Left lung (tissue), 10 donors: Measurements from ENCODE around the gene NUCB2. TPM values are rescaled to one million over a fixed set of nuclear protein-coding genes. Genes with fewer than 3 reads are reported as not detected.

Source experiments
- ATAC-seq: fragments of 200-7000 bp; cut with Tn5 transposase; one replicate; pipeline ENCODE4 v1.9.1; 2020; ENCODE audit warnings: moderate library complexity
- DNase-seq, 4 donors: peaks; one replicate each; pipeline ENCODE4 v3.0.0-alpha.2; 2013 to 2020
- H3K27ac ChIP-seq, 2 donors: fragments of 200-600 bp; sonication (generic) in 1 of 2; one replicate each; pipeline versions ENCODE4 v1.5.0 to v1.8.0; 2020 to 2021
- H3K27me3 ChIP-seq, 2 donors: fragments of 200-600 bp; sonication (generic) in 1 of 2; one replicate each; pipeline versions ENCODE4 v1.5.0 to v1.8.0; 2020 to 2021
- H3K36me3 ChIP-seq, 2 donors: fragments of 200-600 bp; sonication (generic) in 1 of 2; one replicate each; pipeline versions ENCODE4 v1.5.0 to v1.8.0; 2020 to 2021
- H3K4me1 ChIP-seq, 2 donors: fragments of 200-600 bp; one replicate each; pipeline ENCODE4 v1.8.0; 2021
- H3K4me3 ChIP-seq, 2 donors: fragments of 200-600 bp; sonication (generic) in 1 of 2; one replicate each; pipeline versions ENCODE4 v1.5.0 to v1.8.0; 2020 to 2021; ENCODE audit warnings: mild to moderate bottlenecking in 1 of 2
- H3K9me3 ChIP-seq, 2 donors: fragments of 200-600 bp; sonication (generic) in 1 of 2; one replicate each; pipeline versions ENCODE4 v1.5.0 to v1.8.0; 2020 to 2021
- intact Hi-C, 2 donors: fragments of 100-400 bp; cut with DNase I; formaldehyde crosslinking; loops; one replicate each; pipeline versions ENCODE4 v1.11.2 to v1.14.2; 2022
- polyA plus RNA-seq, 6 donors: library from polyadenylated mRNA; unstranded; fragments of 120-200 nt; gene quantifications; one replicate each; pipeline ENCODE4 v1.2.1, GENCODE V29; 2013; ENCODE audit not compliant: insufficient read length in 6 of 6
- total RNA-seq, 2 donors: library from RNA; stranded (reverse); fragmentation: NEBNext Ultra II Directional; extraction: Animal tissue kit (Norgen Biotek cat#: 25700); gene quantifications; one replicate each; pipeline ENCODE4 v1.2.1, GENCODE V29; 2021
- TF ChIP-seq, protein P1 (sequence below), 2 donors: fragments of 200-600 bp; sonication (generic) in 1 of 2; IDR thresholded peaks; one replicate each; pipeline versions ENCODE4 v1.5.0 to v1.8.0; 2021; ENCODE audit warnings: antibody characterized with exemption in 2 of 2
- donor health status: DM: no; HTN: yes; CAD: no.
- donor health status: DM: no; HTN: no; CAD: no.

NUCB2 gene
- total and polyA plus RNA-seq, 8 donors, result 77.3 to 132 (median 93.4) TPM

DNA sequence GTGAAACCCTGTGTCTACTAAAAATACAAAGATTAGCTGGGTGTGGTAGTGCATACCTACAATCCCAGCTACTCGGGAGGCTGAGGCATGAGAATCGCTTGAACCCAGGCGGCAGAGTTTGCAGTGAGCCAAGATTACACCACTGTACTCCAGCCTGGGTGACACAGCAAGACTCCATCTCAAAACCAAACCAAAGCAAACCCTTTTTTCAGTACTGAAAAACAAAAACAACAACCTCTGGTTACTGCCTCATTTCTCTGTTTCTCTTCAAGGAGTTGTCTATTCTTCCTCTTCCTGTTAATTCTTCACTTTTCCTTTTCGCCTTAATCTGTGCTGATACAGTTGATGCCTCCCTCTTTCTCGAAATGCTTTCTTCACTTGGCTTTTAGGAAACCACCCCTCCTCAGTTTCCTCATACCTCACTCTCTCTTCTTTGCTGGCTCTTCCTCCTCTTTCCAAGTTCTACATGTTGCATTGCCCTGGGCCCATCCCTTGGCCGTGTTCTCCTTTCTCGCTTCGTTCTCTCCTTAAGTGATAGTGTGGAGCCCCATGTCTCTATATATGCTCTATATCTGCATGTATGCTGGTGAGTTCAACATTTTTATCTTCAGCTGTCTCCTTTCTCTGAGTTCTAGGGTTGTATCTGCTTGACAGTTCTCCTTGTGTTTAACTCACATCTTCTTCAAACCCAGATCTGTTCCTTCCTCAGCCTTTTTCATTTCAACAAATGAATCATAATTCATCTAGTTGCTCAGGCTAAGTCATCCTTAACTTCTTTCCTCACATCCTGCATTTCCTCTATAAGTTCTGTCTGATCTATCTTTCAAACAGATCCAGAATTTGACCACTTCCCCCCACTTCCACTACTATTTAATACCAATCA is 37.1 kb downstream of the NUCB2 start:
- TF ChIP-seq, protein P1, sequence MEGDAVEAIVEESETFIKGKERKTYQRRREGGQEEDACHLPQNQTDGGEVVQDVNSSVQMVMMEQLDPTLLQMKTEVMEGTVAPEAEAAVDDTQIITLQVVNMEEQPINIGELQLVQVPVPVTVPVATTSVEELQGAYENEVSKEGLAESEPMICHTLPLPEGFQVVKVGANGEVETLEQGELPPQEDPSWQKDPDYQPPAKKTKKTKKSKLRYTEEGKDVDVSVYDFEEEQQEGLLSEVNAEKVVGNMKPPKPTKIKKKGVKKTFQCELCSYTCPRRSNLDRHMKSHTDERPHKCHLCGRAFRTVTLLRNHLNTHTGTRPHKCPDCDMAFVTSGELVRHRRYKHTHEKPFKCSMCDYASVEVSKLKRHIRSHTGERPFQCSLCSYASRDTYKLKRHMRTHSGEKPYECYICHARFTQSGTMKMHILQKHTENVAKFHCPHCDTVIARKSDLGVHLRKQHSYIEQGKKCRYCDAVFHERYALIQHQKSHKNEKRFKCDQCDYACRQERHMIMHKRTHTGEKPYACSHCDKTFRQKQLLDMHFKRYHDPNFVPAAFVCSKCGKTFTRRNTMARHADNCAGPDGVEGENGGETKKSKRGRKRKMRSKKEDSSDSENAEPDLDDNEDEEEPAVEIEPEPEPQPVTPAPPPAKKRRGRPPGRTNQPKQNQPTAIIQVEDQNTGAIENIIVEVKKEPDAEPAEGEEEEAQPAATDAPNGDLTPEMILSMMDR (IDR thresholded peaks at IDR 0.05), result no peak
- H3K27ac ChIP-seq, result peak overlapping the region in 1 of 2 donors; percentile 68
- no peak overlapping the region for H3K4me3 ChIP-seq
- no peaks in the 10 kb centered on the region for H3K27me3 ChIP-seq
- H3K4me1 ChIP-seq, result no peaks in the 10 kb centered on the region
- intact Hi-C loops, result no loop called here
- peaks cover 0 to 71% of the 10 kb centered on the region in 2 donors for H3K36me3 ChIP-seq
- ATAC-seq, result no peak
- DNase-seq, result no peak
- no peaks in the 10 kb centered on the region for H3K9me3 ChIP-seq

GRCh38 chr11:17314232-17314547 is 37.7 kb downstream of the NUCB2 start:
- peak in 2 of 4 donors; percentile 1 to 47 for DNase-seq
- H3K4me3 ChIP-seq, result no peak overlapping the region
- intact Hi-C loops, result no loop called here
- TF ChIP-seq, protein P1 (IDR thresholded peaks at IDR 0.05), result no peak
- ATAC-seq, result peak; percentile 94
- peak overlapping the region in 1 of 2 donors; percentile 68 for H3K27ac ChIP-seq
- H3K27me3 ChIP-seq, result no peaks in the 10 kb centered on the region
- peaks cover 0 to 66% of the 10 kb centered on the region in 2 donors for H3K36me3 ChIP-seq
- H3K4me1 ChIP-seq, result no peaks in the 10 kb centered on the region
- H3K9me3 ChIP-seq, result no peaks in the 10 kb centered on the region

DNA sequence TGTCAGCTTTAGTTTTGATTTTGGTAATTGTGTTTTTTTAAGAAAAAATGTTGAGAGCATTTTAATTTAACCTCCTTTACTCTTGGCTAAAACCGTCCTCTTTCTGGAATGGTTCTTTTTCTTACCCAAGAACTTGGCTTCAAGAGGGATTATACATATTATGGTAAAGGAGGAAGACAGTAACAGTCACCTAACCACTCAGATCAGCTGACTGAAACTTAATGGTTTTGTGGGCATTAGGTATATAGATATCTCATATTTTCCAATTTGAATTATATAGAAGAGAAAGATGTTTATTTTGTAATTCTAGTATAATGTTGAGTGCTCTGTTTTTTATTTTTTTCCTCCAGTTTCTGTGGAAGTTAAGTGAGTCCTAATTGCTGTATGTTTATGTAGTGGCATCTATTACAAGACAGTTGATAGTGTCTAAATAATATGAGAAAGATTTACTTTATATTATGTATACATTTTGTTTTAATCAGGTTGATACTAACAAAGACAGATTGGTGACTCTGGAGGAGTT is 38.4 kb downstream of the NUCB2 start:
- Histone ChIP-seq H3K4me3 (no peak overlapping the region), H3K27me3 (no peaks in the 10 kb centered on the region), H3K27ac (no peak overlapping the region), H3K36me3 (peaks cover 0 to 58% of the 10 kb centered on the region in 2 donors), H3K4me1 (no peaks in the 10 kb centered on the region), H3K9me3 (no peaks in the 10 kb centered on the region)
- intact Hi-C loops, result no loop called here
- DNase-seq (no peak), ATAC-seq (no peak)
- TF ChIP-seq, protein P1 (IDR thresholded peaks at IDR 0.05), result no peak

- peaks cover 0 to 68% of the 10 kb centered on the region in 2 donors for H3K36me3 ChIP-seq
- ATAC-seq (no peak), DNase-seq (no peak)
- H3K4me1 ChIP-seq, result no peaks in the 10 kb centered on the region
- no peak overlapping the region for H3K4me3 ChIP-seq
- H3K27ac ChIP-seq, result no peak overlapping the region
- H3K27me3 ChIP-seq, result no peaks in the 10 kb centered on the region
- intact Hi-C loops, result no loop called here
- no peaks in the 10 kb centered on the region for H3K9me3 ChIP-seq
- TF ChIP-seq, protein P1 (IDR thresholded peaks at IDR 0.05), result no peak
Measured at GRCh38 chr11:17328871-17329494, 52.4 kb downstream of the NUCB2 start.

DNA sequence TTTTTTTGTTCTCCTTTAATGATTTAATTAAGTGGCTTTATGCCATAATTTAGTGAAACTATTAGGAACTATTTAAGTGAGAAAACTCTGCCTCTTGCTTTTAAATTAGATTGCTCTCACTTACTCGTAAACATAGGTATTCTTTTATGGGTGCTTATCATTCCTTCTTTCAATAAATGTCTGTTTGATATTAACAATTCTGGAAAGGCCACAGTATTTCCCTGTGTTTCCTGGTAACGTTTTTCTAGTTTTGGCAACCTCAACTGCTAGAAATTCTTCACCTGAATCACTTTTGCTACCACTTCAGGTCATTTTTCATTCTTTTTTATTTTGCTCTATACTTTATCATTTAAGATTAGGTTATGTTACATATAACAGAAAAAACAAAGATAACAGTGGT is 55.1 kb downstream of the NUCB2 start:
- TF ChIP-seq, protein P1 (IDR thresholded peaks at IDR 0.05), result no peak
- Histone ChIP-seq H3K4me1 (no peaks in the 10 kb centered on the region), H3K36me3 (peaks cover 0 to 70% of the 10 kb centered on the region in 2 donors), H3K27ac (no peak overlapping the region), H3K4me3 (no peak overlapping the region), H3K27me3 (no peaks in the 10 kb centered on the region), H3K9me3 (no peaks in the 10 kb centered on the region)
- intact Hi-C loops, result no loop called here
- ATAC-seq, result no peak
- no peak for DNase-seq
